Body of pancreas (tissue), 4 donors: Measurements from ENCODE around the gene NEDD9. TPM values are rescaled to one million over a fixed set of nuclear protein-coding genes. Genes with fewer than 3 reads are reported as not detected.

Source experiments
- ATAC-seq: fragments of 150-250 bp; one replicate; pipeline ENCODE4 v1.9.1; 2016
- DNase-seq, 4 donors: peaks; one replicate each; pipeline ENCODE4 v3.0.0-alpha.2; 2019
- H3K27ac ChIP-seq, 4 donors: fragments of 200-600 bp; sonication (generic); 1 replicate in 3 of 4; 2 replicates in 1 of 4; pipeline versions ENCODE4 v1.5.1 to v1.6.1; 2016 to 2019; ENCODE audit warnings: mild to moderate bottlenecking in 1 of 4, mixed read lengths in 1 of 4, moderate library complexity in 1 of 4
- H3K27me3 ChIP-seq, 2 donors: fragments of 200-600 bp; sonication (generic); one replicate each; pipeline ENCODE4 v1.6.0; 2016; ENCODE audit warnings: mild to moderate bottlenecking in 1 of 2
- H3K36me3 ChIP-seq, 2 donors: fragments of 200-600 bp; sonication (generic); replicated peaks in 1 of 2; 2 replicates each; pipeline ENCODE4 v1.5.1; 2016; ENCODE audit warnings: low read depth in 2 of 2; ENCODE audit not compliant: insufficient read depth in 1 of 2
- H3K4me1 ChIP-seq: fragments of 200-600 bp; sonication (generic); one replicate; pipeline ENCODE4 v1.6.0; 2016
- H3K4me3 ChIP-seq, 2 donors: fragments of 200-600 bp; sonication (generic); 1 replicate in 1 of 2; 2 replicates in 1 of 2; pipeline ENCODE4 v1.5.1; 2016 to 2019
- H3K9me3 ChIP-seq, 3 donors: fragments of 200-600 bp; sonication (generic); 1 replicate in 2 of 3; 2 replicates in 1 of 3; pipeline ENCODE4 v1.5.1; 2016
- POLR2A ChIP-seq, 3 donors: fragments of 450-650 bp; IDR thresholded peaks; one replicate each; pipeline ENCODE4 v1.6.1; 2016; ENCODE audit warnings: antibody characterized with exemption in 3 of 3, mild to moderate bottlenecking in 2 of 3
- WGBS, 2 donors: methylation state at CpG; one replicate each; pipeline ENCODE4 v1.1.5; 2017; 5-methylcytosine and 5-hydroxymethylcytosine counted together
- intact Hi-C: fragments of 100-400 bp; cut with DNase I; formaldehyde crosslinking; loops from one replicate; pipeline ENCODE4 v1.15.1; 2023
- total RNA-seq, 2 donors: library from RNA; depleted of rRNA; stranded (reverse); fragments of >200 nt; gene quantifications; one replicate each; pipeline ENCODE4 v1.1.0, GENCODE V29; 2016
- TF ChIP-seq, protein P1 (sequence below), 7 experiments: fragments of 450-650 bp in 4 of 7; fragments of 200-600 bp in 3 of 7; sonication (generic) in 3 of 7; IDR thresholded peaks; one replicate each; pipeline ENCODE4 v1.5.1; 2016 to 2019; ENCODE audit warnings: antibody characterized with exemption in 7 of 7

The NEDD9 gene
- total RNA-seq, 2 donors from 2014 or later, result 22.8 to 58.3 TPM

DNA sequence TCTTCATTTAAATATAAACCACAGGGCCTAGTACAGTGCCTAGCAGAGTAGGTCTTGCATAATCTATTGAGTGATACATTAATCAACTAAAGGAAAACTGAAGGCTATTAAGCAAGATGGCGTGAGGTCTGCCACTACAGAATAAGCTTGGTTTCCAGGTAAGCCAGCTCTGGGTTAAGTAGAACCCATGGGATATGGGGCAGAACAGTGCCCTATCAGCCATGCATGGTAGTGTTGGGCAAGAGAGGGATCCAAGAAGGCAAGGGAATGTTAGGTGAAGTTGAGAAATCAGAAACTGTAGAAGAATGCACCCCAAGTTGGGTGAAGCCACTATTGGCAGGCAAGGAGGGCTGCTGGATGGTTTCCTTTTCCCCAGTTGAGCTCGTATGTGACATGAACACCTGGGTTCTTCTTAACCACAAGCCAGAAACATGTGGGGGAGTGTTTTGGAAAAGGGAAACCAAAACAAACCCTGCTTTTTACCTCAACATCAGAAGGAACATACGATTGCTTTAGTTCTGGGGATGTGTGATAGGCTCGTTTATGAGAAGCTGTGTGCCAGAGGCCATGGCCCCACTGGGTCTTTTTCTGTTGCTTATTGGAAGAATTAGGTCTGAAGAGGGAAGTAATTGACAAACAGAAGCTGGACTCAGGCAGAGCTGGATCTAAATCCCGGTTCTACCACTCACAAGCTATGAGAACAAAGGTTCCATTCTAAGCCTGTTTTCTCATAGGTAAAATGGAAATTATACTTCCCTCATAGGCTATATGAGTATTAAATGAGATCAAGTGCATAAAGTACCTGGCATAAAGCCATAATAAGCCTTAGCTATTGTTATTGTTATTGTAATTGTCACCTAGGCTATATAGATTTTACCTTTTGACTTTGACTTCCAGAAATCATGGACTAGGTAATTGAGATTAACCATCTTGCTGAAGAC is 33.5 kb downstream of the NEDD9 start:
- TF ChIP-seq, protein P1, sequence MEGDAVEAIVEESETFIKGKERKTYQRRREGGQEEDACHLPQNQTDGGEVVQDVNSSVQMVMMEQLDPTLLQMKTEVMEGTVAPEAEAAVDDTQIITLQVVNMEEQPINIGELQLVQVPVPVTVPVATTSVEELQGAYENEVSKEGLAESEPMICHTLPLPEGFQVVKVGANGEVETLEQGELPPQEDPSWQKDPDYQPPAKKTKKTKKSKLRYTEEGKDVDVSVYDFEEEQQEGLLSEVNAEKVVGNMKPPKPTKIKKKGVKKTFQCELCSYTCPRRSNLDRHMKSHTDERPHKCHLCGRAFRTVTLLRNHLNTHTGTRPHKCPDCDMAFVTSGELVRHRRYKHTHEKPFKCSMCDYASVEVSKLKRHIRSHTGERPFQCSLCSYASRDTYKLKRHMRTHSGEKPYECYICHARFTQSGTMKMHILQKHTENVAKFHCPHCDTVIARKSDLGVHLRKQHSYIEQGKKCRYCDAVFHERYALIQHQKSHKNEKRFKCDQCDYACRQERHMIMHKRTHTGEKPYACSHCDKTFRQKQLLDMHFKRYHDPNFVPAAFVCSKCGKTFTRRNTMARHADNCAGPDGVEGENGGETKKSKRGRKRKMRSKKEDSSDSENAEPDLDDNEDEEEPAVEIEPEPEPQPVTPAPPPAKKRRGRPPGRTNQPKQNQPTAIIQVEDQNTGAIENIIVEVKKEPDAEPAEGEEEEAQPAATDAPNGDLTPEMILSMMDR (IDR thresholded peaks at IDR 0.05), result no peak
- TF ChIP-seq POLR2A (IDR thresholded peaks at IDR 0.05), result no peak
- DNase-seq (no peak), ATAC-seq (no peak)
- H3K4me3 ChIP-seq, result no peak overlapping the region
- no peaks in the 10 kb centered on the region for H3K9me3 ChIP-seq
- H3K4me1 ChIP-seq, result peaks cover 46% of the 10 kb centered on the region
- H3K36me3 ChIP-seq, result no peaks in the 10 kb centered on the region
- 67% methylated on average over 5 of the region's 5 CpGs for WGBS, 2 donors
- intact Hi-C loops, result no loop called here
- peak overlapping the region in 2 of 4 donors; percentile 0 to 41 for H3K27ac ChIP-seq
- no peaks in the 10 kb centered on the region for H3K27me3 ChIP-seq

DNA sequence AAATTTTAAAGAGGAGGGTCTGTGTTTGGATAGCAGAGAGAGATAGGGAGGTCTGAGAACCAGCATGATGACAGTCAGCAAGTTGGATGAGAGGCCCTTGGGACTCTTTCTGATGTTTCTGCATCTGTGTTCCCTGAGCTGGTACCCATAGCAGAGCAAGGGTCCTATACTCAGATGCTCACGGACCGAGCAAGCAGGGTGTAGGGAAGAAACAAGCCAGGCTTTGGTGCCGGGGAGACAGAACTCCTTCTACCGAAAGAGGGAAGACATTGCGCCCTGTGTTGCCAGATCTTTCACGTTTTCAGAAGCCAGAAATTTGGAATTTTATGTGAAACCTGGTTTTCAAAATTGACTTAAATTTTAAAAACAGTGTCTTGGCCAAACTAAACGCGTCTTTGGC is 34.6 kb downstream of the NEDD9 start:
- TF ChIP-seq POLR2A (IDR thresholded peaks at IDR 0.05), result no peak
- TF ChIP-seq, protein P1 (IDR thresholded peaks at IDR 0.05), result no peak
- intact Hi-C loops, result no loop called here
- no peaks in the 10 kb centered on the region for H3K9me3 ChIP-seq
- no peaks in the 10 kb centered on the region for H3K27me3 ChIP-seq
- DNase-seq (no peak), ATAC-seq (no peak)
- 88 to 91% methylated on average over 8 of the region's 8 CpGs for WGBS, 2 donors
- no peaks in the 10 kb centered on the region for H3K36me3 ChIP-seq
- H3K27ac ChIP-seq, result peak overlapping the region in 3 of 4 donors; percentile 27 to 58 (median 50)
- no peak overlapping the region for H3K4me3 ChIP-seq
- H3K4me1 ChIP-seq, result peaks cover 38% of the 10 kb centered on the region

DNA sequence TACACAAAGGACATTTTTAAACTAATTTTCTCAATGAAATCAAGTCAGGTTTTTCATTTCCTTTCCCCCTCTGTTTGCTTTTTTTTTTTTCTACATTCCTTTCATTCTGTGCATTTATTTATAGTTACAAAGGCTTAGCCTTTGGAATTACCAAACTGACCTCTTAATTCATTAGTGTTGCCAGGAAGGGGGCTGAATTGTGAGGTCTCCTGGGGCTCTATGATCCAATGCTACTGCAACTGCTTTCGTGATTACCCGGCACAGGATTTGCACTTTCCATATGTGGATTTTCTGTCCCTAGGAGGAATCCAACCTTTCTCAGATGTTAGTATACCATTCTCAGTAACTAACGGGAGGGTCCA is 35.3 kb downstream of the NEDD9 start:
- no peaks in the 10 kb centered on the region for H3K9me3 ChIP-seq
- TF ChIP-seq, protein P1 (IDR thresholded peaks at IDR 0.05), result no peak
- TF ChIP-seq POLR2A (IDR thresholded peaks at IDR 0.05), result no peak
- no peak for ATAC-seq
- peaks cover 35% of the 10 kb centered on the region for H3K4me1 ChIP-seq
- DNase-seq, result no peak
- no peaks in the 10 kb centered on the region for H3K27me3 ChIP-seq
- WGBS, 2 donors, result 53 to 60% methylated on average over 3 of the region's 3 CpGs
- H3K27ac ChIP-seq, result peak overlapping the region in 3 of 4 donors; percentile 27 to 58 (median 50)
- intact Hi-C loops, result no loop called here
- no peak overlapping the region for H3K4me3 ChIP-seq
- H3K36me3 ChIP-seq, result no peaks in the 10 kb centered on the region

DNA sequence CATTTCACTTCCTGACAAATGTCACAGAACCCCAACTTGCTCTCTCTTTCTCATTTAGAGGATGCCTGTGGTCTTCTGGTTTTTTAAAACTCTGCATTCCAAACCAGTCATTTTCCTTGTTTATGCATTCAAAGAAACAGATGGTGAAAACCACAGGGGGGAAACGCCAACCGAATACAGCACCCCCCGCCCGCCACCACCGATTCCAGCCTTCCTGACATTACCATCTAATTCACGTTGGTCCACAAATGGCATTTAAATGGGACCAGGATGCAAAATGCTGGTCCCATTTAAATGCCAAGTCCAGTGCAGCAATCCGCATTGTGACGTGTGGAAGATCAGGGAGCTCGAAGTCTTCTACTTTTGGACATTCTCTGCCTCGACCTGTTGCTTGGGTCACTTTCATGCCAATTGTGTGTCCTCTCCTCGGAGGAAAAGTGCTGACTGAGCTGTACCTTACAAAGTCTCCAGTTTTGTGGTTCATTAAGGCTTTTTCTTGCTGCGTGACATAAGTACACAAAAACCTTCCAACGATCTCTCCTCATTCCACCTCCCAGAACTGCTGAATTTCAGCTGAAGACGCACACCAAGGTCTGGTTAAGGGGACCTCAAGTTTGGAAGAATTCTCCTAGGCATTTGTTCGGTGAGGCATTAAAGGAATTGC is 35.8 kb downstream of the NEDD9 start:
- Histone ChIP-seq H3K27me3 (no peaks in the 10 kb centered on the region), H3K4me1 (peaks cover 34% of the 10 kb centered on the region), H3K27ac (peak overlapping the region in 3 of 4 donors; percentile 27 to 58 (median 50)), H3K4me3 (no peak overlapping the region), H3K36me3 (no peaks in the 10 kb centered on the region), H3K9me3 (no peaks in the 10 kb centered on the region)
- 64 to 71% methylated on average over 15 of the region's 15 CpGs for WGBS, 2 donors
- ATAC-seq (no peak), DNase-seq (no peak)
- TF ChIP-seq POLR2A (IDR thresholded peaks at IDR 0.05), result no peak
- TF ChIP-seq, protein P1 (IDR thresholded peaks at IDR 0.05), result no peak
- intact Hi-C loops, result no loop called here
